ENCODE data around the gene HECW1. TPM values are rescaled to one million over a fixed set of nuclear protein-coding genes. Genes with fewer than 3 reads are reported as not detected.
"Not testable (repeated sequence)": the region's sequence is repeated elsewhere in the genome, so short reads cannot be mapped to it uniquely, and the experiment has no call there.

HECW1 gene
- total RNA-seq, 1 donor from 2014 or later = 54.7 TPM

DNA sequence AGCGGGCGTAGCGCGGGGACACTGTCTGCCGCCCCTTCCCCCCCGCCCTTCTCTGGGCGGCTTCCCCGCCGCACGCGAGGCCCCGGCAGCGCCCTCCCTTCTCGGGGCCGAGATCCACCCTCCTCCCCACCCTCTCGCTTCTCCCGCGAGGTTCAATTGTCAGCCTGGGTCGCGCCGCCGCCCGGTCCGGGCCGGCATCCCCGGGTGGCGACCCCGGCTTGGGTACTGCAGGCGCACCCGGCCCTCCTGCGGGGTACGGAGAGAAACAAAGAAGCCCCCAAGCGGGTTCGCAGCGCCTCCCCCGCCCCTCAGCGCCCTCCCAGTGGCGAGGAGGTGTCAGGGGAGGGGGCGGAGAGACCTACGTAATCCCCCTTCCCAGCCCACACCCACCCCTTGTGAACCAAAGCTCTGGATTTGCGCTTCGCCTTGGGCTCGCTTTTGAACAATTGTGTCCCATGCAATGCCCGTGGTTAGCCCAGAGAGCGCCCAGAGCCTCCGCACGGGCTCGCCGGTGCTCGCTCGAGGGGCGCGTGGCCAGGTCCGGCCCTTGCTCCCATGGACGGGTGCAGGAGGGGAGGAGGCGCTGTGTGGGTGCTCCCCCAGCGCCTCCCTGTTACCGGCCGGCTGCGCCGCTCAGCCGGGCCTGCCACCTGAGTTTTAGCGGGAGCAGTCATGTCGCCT lies 634 bp downstream of the HECW1 start:
- DNase-seq = no peak

DNA sequence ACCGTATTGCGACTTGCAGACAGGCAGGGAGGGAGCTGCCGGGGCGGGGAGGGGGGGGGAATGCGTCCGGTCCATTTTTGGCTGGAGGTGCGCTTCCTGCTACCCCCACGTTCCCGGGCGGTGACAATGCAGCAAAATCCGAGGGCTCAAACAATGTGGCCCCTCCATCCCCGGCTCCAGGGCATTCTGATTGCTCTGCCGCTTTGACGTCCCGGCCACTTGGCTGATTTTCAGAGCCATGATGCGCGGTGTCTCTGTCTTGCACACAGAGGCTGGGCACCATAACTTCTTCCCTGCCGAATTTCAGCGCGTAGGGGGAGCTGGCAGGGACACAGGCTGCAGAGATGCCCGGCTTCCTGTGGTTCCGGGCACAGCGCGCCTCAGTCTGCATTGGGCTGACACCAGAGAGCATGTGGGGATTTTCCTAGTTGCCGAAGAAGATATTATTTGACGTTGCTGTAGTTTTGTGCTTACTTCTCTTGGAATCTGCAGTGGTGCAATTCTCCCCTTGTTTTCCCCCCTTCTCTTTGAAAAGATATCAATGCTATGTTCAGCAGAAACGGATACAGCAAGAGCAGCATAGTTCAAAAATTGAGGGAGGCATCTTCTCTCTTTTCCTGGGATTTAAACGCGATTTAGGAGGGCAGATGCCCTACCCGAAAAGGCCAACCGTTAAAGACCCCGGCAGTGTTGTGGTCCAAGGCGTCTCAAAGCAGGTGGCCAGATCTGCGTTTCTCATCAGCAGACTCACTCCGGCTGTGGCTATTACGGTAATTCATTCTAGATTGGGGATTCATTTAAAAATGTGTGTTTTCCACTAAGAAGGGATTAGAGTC lies 1.4 kb downstream of the HECW1 start:
- DNase-seq = peak; percentile 59

DNA sequence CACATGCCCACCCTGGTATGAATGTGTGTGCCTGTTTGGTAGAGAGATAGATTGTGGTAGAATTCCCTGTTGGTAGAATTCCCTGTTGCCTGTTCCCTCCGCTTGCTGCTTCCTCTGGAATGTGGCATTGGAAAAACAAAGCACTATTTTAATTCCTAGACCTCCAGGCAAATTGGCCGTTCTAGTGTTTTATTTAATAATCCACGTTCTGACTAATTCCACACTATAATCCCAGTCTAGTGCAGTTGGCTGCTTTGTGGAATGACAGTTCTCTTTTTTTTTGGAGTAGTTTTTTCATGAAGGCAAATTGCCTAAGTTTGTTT lies 2.0 kb downstream of the HECW1 start:
- no peak for DNase-seq

DNA sequence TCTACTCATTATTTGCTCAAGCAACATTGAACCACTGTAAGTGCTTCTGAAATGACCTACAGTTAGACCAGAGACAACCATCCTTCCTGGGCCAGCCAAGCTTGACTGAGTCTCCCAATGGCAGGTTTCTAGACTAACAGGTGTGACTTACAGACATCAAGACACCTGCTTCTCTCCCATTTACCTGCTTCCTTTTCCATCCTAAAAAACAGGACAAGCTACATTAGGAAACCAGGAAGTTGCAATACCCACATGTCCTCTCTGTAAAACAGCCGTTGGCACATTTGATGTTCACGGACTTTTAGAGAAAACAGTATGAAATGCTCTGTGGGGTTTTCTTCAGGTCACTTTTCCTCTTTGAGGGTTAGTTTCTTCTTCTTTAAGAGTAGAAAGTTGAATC lies 4.0 kb downstream of the HECW1 start:
- DNase-seq = no peak

DNA sequence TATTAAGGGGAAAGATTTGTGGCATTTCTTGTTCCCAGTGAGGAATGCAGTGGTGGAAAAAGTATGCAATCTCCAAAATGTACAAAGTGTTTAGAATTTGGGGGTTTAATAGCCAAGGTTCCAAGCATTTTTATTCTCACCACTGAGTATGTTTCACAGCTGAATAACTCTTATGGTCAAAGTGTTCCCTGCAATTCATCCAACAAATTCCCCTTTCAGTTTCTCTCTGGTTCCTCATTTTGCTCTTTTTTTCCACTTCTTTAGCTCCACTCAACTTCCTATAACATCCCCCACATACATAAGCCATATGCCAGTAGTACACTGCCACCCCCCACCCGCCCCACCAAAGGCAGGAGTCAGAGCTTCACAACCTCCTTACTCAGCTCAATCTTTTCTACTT lies 4.6 kb downstream of the HECW1 start:
- DNase-seq = no peak

DNA sequence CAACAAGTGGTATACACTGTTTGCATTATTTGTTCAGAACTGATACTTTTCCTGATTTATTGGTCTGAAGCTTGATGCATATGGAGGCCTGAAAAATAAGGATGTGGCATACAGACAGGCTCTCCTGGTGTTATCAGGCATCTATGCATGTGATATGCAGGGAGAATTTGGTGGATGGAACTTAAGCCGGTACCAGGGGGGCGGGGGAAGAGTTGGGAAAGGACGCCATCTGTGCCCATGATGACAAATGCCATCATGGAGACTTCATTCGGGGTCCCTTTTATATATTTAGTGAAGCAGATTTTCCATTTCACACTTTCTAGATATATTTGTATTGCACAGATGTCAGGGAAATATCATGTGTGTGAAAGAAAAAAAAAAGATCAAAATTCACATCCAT lies 5.4 kb downstream of the HECW1 start:
- no peak for DNase-seq

DNA sequence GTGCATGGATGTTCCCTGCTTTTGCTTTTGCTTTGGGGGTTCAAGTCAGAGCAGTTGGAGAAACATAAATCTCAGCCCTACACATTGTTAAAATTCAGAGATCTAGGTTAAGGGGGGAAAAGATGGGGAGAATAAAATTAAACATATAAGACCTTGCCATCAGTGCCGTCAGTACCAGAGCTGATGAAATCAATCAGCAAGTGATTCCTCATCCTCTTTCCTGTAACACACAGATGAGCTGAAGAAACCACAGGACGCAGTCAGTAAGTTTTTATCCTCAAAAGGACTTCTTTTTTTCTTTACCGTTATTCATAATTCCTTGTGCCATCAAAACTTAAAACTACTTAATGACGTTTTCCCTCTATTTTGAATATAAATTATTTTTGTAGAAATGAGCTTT lies 5.9 kb downstream of the HECW1 start:
- DNase-seq = no peak

DNA sequence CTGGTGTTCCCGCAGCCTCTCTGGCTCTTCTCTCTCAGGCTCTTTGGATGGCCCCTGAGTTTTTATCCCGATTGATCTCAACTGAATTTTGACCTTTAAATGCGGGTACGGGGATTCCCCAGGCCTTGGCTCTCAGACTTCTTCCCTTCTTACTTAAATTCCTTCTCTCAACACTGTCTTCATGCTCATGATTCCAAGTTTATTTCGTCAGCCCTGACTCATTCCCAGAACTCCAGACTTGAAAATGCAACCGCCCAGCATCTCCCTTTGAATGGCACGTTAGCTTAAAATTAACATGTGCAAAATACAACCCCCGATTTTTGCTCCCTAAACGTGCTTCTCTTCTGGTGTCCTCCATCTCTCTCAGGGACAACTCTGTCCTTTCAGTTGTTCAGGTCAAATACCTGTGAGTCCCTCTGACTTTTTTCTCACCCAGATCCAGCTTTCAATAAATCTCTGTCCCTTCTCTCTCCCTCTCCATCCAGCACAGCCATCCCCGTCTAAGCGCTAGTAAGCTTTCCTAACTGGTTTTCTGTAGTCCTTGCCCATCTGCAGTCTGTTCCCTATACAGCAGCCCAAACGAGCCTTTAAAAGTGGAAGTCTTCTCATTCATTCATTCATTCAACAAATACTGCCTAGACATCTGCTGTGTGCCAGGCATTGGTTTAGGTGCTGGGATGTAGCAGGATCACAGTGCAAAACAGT lies 7.1 kb downstream of the HECW1 start:
- DNase-seq = no peak

DNA sequence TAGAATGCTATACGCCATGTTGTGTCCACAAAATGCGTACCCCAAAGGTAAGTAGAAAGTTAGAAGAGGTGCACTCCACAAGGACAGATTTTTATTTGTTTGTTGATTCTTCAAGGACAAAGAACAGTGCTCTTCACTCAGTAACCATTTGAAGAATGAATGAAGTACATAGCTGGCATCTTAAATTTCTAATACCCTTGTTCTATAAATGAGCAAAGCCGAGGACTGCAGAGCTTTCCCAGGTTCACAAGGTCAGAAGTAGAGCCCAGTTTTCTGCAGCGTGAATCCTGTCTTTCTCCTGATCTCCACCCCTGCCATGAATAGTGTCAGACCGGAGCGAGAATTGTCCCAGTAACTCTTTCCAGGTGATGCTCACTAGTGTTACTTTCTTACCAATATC lies 9.5 kb downstream of the HECW1 start:
- DNase-seq = no peak

DNA sequence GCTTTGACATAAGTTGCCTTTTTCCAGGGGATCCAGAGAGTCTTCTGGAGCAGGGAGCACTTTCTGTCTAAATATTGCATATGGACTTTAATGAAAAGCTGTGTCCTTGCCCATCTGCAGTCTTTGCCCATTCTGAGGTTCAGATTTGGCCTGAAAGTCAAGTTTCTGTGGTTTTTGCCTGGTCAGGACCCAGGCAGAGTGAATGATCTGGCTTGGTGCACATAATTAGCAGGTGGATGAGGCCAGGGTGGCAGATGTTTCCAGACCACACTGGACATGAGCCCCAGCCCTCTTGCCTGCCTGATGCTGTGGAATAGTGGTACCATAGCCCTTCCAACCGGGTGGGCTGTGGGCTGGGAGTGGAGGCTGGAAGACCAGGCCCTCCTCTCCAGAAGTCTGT lies 11.0 kb downstream of the HECW1 start:
- DNase-seq = no peak

DNA sequence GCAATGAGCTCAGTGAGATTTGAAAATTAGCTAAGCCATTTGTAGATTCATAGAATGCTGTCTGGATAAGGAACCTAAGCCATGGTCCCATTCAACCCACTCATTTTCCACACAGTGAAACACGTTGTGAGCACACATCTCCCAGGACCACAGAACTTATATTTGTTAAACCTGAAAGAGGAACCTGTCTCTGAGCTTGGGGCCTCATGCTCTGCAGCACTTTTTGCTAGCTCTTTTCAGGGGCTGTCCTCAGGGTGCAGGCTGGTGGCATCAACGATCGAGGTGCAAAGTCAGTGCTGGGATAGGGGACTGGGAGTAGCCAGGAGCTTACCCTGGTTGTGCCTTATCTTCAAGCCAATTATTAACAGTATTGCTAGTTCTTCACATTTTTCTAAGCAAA lies 11.9 kb downstream of the HECW1 start:
- DNase-seq = no peak

DNA sequence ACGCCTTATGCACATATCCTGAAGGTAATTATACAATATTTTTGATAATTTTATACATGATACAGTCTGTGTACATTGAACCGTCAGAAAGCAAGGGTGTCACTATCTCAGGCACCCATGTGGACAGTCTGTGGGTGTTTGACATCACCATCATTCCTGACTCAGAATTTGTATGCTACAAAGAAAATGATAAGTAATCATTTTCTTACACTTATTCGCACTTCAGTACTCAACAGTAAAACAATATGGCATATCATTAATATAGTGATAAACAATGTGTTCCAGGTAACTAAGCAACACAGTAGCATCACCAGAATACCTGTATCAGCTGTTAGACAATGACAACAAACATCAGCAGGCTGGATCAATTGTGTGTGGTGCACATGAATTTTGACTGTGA lies 17.9 kb downstream of the HECW1 start:
- no peak for DNase-seq

DNA sequence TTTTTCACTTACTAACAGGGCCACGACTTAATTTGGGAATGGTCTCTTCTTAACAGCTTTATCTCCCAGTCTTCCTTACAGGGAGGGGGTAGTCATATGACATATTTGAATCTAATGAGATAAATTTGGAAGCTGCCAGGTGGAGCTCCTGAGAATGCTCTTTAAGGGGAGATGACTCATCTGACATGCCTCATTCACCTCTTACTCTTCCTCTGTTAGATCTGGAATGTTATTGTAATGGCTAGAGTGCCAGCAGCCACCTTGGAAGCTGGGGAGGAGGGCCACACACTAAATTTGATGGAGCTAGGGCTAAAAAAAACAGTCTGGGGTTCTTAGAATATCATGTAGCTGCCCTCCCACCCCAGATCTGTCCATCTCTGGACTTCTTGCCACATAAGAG lies 22.7 kb downstream of the HECW1 start:
- no peak for DNase-seq

DNA sequence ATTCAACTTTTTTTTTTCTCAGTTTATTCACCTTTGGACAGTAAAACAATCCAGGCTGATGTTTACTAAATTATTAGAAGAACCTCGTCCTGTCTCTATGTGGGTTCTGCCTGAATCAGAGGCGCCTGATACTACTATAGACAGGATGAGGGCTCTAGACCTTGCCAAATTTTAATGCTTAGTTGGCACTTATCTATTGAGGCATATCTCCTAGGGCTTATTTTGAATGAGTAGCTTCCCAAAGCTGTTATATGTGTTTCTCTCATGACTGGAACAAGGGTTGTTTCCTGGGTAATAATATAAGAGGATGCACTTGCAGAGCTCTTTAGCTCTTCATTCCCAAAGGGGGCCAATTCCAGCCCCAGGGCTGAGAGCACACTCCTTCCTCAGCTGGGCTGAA lies 23.6 kb downstream of the HECW1 start:
- DNase-seq = no peak

DNA sequence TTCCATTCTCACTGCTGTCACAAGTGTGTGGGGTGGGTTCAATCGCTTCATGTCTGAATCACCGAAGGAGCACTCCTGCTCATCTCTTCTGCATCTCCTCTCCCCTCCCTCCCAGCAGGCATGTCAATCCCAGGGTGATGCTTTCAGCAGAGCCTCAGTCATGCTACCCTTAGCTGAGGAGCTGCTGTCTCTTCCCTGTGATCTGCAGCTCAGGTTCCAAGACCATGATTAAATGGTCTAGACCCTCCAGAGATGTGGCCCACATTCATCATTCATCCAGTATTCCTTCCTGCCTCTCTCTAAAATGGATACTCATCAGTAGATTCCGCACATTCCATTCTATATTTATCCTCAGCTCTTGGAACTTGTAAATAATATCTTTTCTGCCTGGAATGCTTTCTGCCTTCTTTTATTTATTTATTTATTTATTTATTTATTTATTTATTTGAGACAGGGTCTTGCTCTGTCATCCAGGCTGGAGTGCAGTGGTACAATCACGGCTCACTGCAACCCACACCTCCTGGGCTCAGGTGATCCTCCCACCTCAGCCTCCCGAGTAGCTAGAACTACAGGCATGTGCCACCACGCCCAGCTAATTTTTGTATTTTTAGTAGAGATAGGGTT lies 24.8 kb downstream of the HECW1 start:
- not testable (repeated sequence) for DNase-seq

DNA sequence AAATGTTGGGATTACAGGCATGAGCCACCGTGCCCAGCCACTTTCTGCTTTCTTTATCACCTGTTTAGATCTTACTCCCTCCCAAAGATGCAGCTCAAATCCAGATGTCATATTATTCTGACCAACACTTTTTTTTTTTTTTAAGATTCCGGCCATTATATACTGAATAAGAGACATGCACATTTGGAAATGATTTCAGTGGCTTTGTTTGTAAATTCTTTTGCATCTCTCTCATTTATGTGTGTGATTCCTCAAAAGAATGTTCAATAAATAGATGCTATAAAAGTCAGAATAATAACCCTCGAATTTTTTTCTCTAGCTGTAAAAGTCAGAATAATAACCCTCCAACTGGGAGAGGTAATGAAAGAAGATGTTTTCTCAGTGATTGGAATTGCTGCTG lies 25.4 kb downstream of the HECW1 start:
- DNase-seq = no peak

DNA sequence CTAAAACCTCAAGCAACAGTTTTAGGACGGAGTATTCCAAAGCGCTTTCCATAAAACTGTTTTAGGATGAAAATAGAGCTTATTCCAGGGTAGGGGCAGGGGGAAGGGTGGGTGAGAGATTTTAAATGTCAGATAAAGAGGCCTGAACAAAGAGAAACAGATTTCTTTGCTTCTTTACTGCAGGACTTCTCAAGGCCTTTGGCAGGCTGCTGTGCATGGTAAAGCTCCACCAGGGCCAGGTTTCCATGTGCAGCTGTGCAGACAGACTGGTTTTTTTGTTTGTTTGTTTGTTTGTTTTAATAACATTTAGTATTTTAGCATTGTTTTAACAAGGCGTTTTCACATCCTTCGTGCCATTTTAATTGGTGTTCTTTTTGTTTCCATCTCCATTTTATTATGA lies 26.3 kb downstream of the HECW1 start:
- DNase-seq = no peak

DNA sequence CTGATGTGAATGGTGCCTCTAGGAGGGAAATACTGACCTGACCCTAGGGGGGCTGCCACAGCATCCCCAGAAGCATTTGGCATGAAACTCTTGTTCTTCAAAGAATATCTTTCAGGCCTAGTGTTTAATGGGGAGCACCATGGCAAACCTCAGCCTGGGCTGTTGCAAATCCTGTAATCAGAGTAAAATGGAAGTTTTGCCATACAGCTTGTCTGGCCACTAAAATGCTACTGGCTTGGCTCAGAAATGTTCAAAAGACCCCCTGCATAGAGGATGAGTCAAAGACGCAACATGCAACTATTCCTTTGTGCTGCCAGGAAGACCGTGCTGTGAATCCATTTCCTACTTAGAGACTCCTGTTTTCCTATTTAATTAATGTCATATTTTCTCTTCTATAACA lies 26.7 kb downstream of the HECW1 start:
- DNase-seq = no peak

DNA sequence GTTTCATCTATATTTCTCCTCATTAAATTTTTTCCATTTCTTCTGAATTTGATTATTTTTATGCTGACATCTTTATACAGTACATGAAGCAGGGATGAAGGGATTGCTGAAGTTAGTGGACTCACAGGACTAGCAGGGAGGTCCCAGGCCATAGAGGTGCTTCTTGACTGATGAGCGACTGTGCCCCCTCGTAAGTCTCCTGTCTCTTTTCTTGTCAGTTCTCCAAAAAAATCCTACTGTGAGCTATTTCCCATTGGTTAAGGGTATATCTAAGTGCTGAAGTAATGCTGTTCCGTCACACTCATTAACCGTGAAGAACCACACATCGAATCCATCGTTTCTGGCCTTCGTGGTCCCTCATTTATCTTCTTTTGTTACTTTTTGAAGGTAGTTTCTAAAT lies 27.7 kb downstream of the HECW1 start:
- DNase-seq = no peak

DNA sequence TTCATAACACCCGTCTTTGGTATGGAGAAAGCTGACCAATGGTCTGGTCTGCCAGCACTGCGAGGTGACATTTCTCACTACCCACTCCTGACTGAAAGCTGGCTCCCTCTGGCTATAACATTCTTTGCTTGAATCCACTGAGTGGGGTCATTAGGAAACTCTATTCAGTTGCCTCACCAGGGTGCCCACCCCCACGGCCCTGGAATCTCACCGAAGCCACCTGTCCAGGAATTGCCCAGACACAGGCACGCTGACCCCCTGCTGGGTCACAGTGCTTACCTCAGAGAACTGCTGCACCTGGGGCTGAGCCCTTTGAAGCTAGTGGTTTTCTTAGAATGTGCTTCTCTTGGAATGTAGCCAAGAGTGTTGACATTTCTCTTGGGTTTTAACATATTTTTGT lies 28.6 kb downstream of the HECW1 start:
- no peak for DNase-seq

DNA sequence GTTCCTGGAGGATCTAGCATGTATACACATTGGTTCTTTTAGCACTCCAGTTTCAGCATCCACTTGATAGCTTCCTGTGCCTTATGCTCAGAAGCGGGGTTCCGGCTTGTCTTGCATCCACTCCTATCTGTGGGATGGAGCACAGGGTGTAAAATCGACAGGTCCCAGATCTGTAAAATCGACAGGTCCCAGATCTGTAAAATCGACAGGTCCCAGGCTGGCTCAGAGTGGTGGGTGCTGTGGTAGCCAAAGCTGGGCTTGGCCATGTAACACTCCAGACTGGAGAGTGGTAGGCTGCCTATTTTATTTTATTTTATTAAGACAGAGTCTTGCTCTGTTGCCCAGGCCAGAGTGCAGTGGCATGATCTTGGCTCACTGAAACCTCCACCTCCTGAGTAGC lies 30.3 kb downstream of the HECW1 start:
- no peak for DNase-seq

DNA sequence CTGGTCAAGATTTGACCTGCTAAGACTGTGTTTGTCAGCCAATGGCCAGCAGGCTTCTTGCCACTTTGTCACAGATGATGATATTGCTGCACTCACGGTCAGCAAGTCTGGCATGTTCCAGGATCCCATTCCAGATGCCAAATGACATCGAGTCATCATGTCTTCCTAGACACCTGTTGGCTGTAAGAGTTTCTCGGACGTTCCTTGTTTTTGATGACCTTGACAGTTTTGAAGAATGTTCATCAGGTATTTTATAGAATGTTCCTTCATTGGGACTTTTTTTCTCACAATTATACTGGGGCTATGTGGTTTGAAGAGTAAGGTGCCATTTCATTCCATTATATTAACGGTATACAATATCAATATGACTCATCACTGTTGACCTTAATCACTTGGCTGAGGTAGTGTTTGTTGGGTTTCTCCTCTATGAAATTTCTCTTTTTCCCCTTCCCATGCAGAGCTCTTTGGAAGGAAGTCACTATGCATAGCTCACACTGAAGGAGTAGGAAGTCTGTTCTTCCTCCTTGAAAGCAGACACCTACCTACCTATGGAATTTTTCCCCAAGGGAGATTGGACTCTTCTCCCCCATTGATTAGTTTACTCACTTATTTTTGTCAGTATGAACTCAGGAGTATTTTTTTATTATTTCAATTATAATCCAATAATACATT lies 31.6 kb downstream of the HECW1 start:
- no peak for DNase-seq
